HCT116 (cell line): ENCODE measurements around the gene ARSG. TPM values are rescaled to one million over a fixed set of nuclear protein-coding genes. Genes with fewer than 3 reads are reported as not detected.

Experiments
- ATAC-seq: fragments of 200-7000 bp; cut with Tn5 transposase; 2 replicates; pipeline ENCODE4 v1.9.1; 2020; ENCODE audit warnings: mild to moderate bottlenecking, moderate library complexity
- BruUV-seq: library from RNA; stranded (reverse); fragments of 400-500 nt; replicated peaks from 2 replicates; lab custom pipeline; 2021; lab: Mats Ljungman, UMichigan
- CTCF ChIA-PET: fragments of 300-600 bp; sonication (Branson Sonifier 250); formaldehyde crosslinking; loops from one replicate; lab custom pipeline; 2021; ENCODE audit warnings: antibody characterized with exemption; lab: Charles Lee
- POLR2A ChIA-PET: fragments of 300-600, 350-600 bp; sonication (Branson Sonifier 250); formaldehyde crosslinking; loops from one replicate; lab custom pipeline; 2021; ENCODE audit warnings: antibody characterized with exemption; lab: Charles Lee
- RAD21 ChIA-PET, 2 experiments: fragments of 300-600 bp; sonication (Branson Sonifier 250); formaldehyde crosslinking; loops; one replicate each; lab custom pipeline; 2023; ENCODE audit warnings: low total read pairs in 2 of 2; ENCODE audit not compliant: uncharacterized antibody in 2 of 2, unreplicated experiment in 2 of 2, low non-redundant PET in 1 of 2; lab: Charles Lee
- DNase-seq: peaks from one replicate; pipeline ENCODE4 v3.0.0-alpha.2; 2010; ENCODE audit warnings: low read depth, low spot score
- H2AFZ ChIP-seq: fragments of 200-600 bp; shearing (Covaris generic), sonication (generic); 2 replicates; pipeline ENCODE4 v1.6.1; 2017; ENCODE audit warnings: low read depth, mixed run types, mixed read lengths, antibody characterized with exemption, low read length; ENCODE audit not compliant: poor library complexity, severe bottlenecking
- H3K27ac ChIP-seq: 2 replicates; pipeline ENCODE4 v1.5.1; 2012; ENCODE audit warnings: low read depth, low read length
- H3K27me3 ChIP-seq: fragments of 200-600 bp; sonication (generic); 2 replicates; pipeline ENCODE4 v1.6.1; 2016; ENCODE audit warnings: mixed run types, low read length, mixed read lengths; ENCODE audit not compliant: insufficient read depth
- H3K36me3 ChIP-seq, 2 experiments: fragments of 200-500 bp in 1 of 2; fragments of 200-600 bp in 1 of 2; sonication (Bioruptor generic) in 1 of 2; sonication (generic) in 1 of 2; 2 replicates each; pipeline versions ENCODE4 v1.5.1 to v1.6.1; 2014 to 2016; ENCODE audit warnings: low read length in 2 of 2, inconsistent platforms in 1 of 2, mixed read lengths in 1 of 2, mixed run types in 1 of 2; ENCODE audit not compliant: insufficient read depth in 2 of 2, control insufficient read depth in 1 of 2
- H3K4me1 ChIP-seq, 2 experiments: fragments of 200-600 bp in 1 of 2; sonication (generic) in 1 of 2; 2 replicates each; pipeline versions ENCODE4 v1.5.1 to v1.6.1; 2012 to 2017; ENCODE audit warnings: low read length in 2 of 2, inconsistent platforms in 1 of 2, mild to moderate bottlenecking in 1 of 2, mixed read lengths in 1 of 2, mixed run types in 1 of 2, moderate library complexity in 1 of 2; ENCODE audit not compliant: insufficient read depth in 2 of 2, control insufficient read depth in 1 of 2
- H3K4me2 ChIP-seq: fragments of 200-600 bp; sonication (generic); 2 replicates; pipeline ENCODE4 v1.6.1; 2017; ENCODE audit warnings: mixed run types, low read length, mixed read lengths
- H3K4me3 ChIP-seq, 2 experiments: fragments of 200-600 bp in 1 of 2; sonication (generic) in 1 of 2; replicated peaks in 1 of 2; 2 replicates each; pipeline ENCODE4 v1.5.1; 2011 to 2016; ENCODE audit warnings: low read length in 2 of 2, control low read depth in 1 of 2, low read depth in 1 of 2, mild to moderate bottlenecking in 1 of 2, mixed read lengths in 1 of 2, mixed run types in 1 of 2
- H3K79me2 ChIP-seq: fragments of 200-600 bp; sonication (generic); 2 replicates; pipeline ENCODE4 v1.6.1; 2017; ENCODE audit warnings: mild to moderate bottlenecking, mixed run types, low read length, moderate library complexity, mixed read lengths; ENCODE audit not compliant: insufficient read depth
- H3K9ac ChIP-seq: fragments of 200-600 bp; sonication (generic); 2 replicates; pipeline ENCODE4 v1.6.1; 2016; ENCODE audit warnings: low read length, mixed read lengths
- H3K9me2 ChIP-seq: fragments of 200-600 bp; sonication (generic), shearing (Covaris generic); 2 replicates; pipeline ENCODE4 v1.6.1; 2017; ENCODE audit warnings: mixed run types, mild to moderate bottlenecking, moderate library complexity; ENCODE audit not compliant: insufficient read depth
- H3K9me3 ChIP-seq, 2 experiments: fragments of 200-500 bp in 1 of 2; fragments of 200-600 bp in 1 of 2; sonication (Bioruptor generic) in 1 of 2; sonication (generic) in 1 of 2; 2 replicates each; pipeline ENCODE4 v1.6.1; 2014 to 2017; ENCODE audit warnings: low read length in 2 of 2, mixed read lengths in 2 of 2, inconsistent platforms in 1 of 2, low read depth in 1 of 2, mild to moderate bottlenecking in 1 of 2, mixed run types in 1 of 2, moderate library complexity in 1 of 2; ENCODE audit not compliant: control insufficient read depth in 1 of 2, insufficient read depth in 1 of 2
- H4K20me1 ChIP-seq: fragments of 200-600 bp; sonication (generic), shearing (Covaris generic); 2 replicates; pipeline ENCODE4 v1.6.1; 2017; ENCODE audit warnings: mixed run types, mild to moderate bottlenecking, moderate library complexity; ENCODE audit not compliant: insufficient read depth
- ATF3 ChIP-seq: IDR thresholded peaks from 2 replicates; pipeline ENCODE4 v1.6.1; 2012
- CEBPB ChIP-seq: IDR thresholded peaks from 2 replicates; pipeline ENCODE4 v1.6.1; 2012; ENCODE audit warnings: low read depth
- CTCF ChIP-seq, 3 experiments: fragments of 200-600 bp in 1 of 3; sonication (generic) in 1 of 3; IDR thresholded peaks in 2 of 3; conservative IDR thresholded peaks in 1 of 3; 2 replicates each; pipeline ENCODE4 v1.5.1; 2012 to 2017; ENCODE audit warnings: low read depth in 2 of 3, low read length in 2 of 3, antibody characterized with exemption in 1 of 3, borderline replicate concordance in 1 of 3, control low read depth in 1 of 3, mild to moderate bottlenecking in 1 of 3, mixed read lengths in 1 of 3, mixed run types in 1 of 3, moderate library complexity in 1 of 3; ENCODE audit not compliant: insufficient read depth in 1 of 3
- EGR1 ChIP-seq: IDR thresholded peaks from 2 replicates; pipeline ENCODE4 v1.6.1; 2012; ENCODE audit warnings: low read depth
- ELF1 ChIP-seq: IDR thresholded peaks from 2 replicates; pipeline ENCODE4 v1.6.1; 2012; ENCODE audit warnings: low read depth, borderline replicate concordance
- EZH2 ChIP-seq: fragments of 200-600 bp; sonication (generic); IDR thresholded peaks from 2 replicates; pipeline ENCODE4 v1.6.1; 2017; ENCODE audit warnings: antibody characterized with exemption, mixed run types
- EZH2phosphoT487 ChIP-seq: fragments of 200-600 bp; IDR thresholded peaks from 2 replicates; pipeline ENCODE4 v1.6.1; 2018; ENCODE audit warnings: antibody characterized with exemption, borderline replicate concordance
- FOSL1 ChIP-seq: IDR thresholded peaks from 2 replicates; pipeline ENCODE4 v1.6.1; 2012; ENCODE audit warnings: low read depth
- POLR2A ChIP-seq: IDR thresholded peaks from 2 replicates; pipeline ENCODE4 v1.7.0; 2011; ENCODE audit warnings: borderline replicate concordance; ENCODE audit not compliant: insufficient read depth, insufficient read length; ENCODE audit errors: extremely low read depth
- RAD21 ChIP-seq: IDR thresholded peaks from 2 replicates; pipeline ENCODE4 v1.6.1; 2012; ENCODE audit warnings: low read depth, mild to moderate bottlenecking
- REST ChIP-seq: IDR thresholded peaks from 2 replicates; pipeline ENCODE4 v1.6.1; 2012; ENCODE audit warnings: low read depth
- SIN3A ChIP-seq: IDR thresholded peaks from 2 replicates; pipeline ENCODE4 v1.6.1; 2012; ENCODE audit warnings: low read depth
- SP1 ChIP-seq: IDR thresholded peaks from 2 replicates; pipeline ENCODE4 v1.6.1; 2012; ENCODE audit warnings: low read depth
- TCF7L2 ChIP-seq: IDR thresholded peaks from 2 replicates; pipeline ENCODE4 v1.7.0; 2011; ENCODE audit warnings: borderline replicate concordance, inconsistent platforms; ENCODE audit not compliant: insufficient read depth, insufficient read length; ENCODE audit errors: extremely low read depth
- ZFX ChIP-seq: fragments of 450-650 bp; IDR thresholded peaks from 2 replicates; pipeline ENCODE4 v1.6.1; 2017
- ZNF274 ChIP-seq: fragments of 200-500 bp; sonication (Bioruptor generic); IDR thresholded peaks from 2 replicates; pipeline ENCODE4 v1.6.1; 2014; ENCODE audit warnings: mild to moderate bottlenecking, low read depth, low read length, inconsistent platforms
- intact Hi-C: fragments of 100-400 bp; cut with micrococcal nuclease; formaldehyde crosslinking; loops from 2 replicates; pipeline ENCODE4 v1.10.0; 2022
- total RNA-seq: library from RNA; stranded (reverse); gene quantifications from one replicate; pipeline ENCODE4 v1.2.1, GENCODE V29; 2021; ENCODE audit not compliant: unreplicated experiment

The ARSG gene
- total RNA-seq, 1 experiment from 2014 or later: 17.1 TPM

GRCh38 chr17:68347380-68347779 is 56.1 kb downstream of the ARSG start:
- H3K9me3 ChIP-seq: no peaks in the 10 kb centered on the region
- H4K20me1 ChIP-seq: no peaks in the 10 kb centered on the region
- intact Hi-C loops: no loop called here
- no peak overlapping the region for H3K27ac ChIP-seq
- H3K79me2 ChIP-seq: no peaks in the 10 kb centered on the region
- TF ChIP-seq RAD21: no peak
- no peak for TF ChIP-seq ZNF274
- TF ChIP-seq POLR2A: no peak
- no peak for TF ChIP-seq EZH2
- no peak for TF ChIP-seq ZFX
- no peak for TF ChIP-seq CTCF (IDR thresholded peaks at IDR 0.05 in 2 of 3, conservative IDR thresholded peaks at IDR 0.05 in 1 of 3; ENCODE audit: borderline replicate concordance in 1 of 3, insufficient read depth in 1 of 3, low read depth in 2 of 3, low read length in 2 of 3)
- no peak for TF ChIP-seq SIN3A
- TF ChIP-seq ELF1: no peak
- TF ChIP-seq SP1: no peak
- no peak for TF ChIP-seq CEBPB
- no peak for TF ChIP-seq TCF7L2
- TF ChIP-seq EZH2phosphoT487: no peak
- TF ChIP-seq EGR1: no peak
- TF ChIP-seq FOSL1: no peak
- TF ChIP-seq REST: no peak
- no peak for TF ChIP-seq ATF3
- no peaks in the 10 kb centered on the region for H3K36me3 ChIP-seq
- BruUV-seq: no TSS peak
- no peak overlapping the region for H2AFZ ChIP-seq
- CTCF ChIA-PET: no interaction called here
- H3K4me1 ChIP-seq: peaks cover 5 to 33% of the 10 kb centered on the region in 2 experiments
- H3K4me3 ChIP-seq: no peak overlapping the region
- no peak overlapping the region for H3K4me2 ChIP-seq
- H3K9ac ChIP-seq: no peak overlapping the region
- no peaks in the 10 kb centered on the region for H3K9me2 ChIP-seq
- POLR2A ChIA-PET: no interaction called here
- RAD21 ChIA-PET: no interaction called here
- ATAC-seq: no peak
- no peaks in the 10 kb centered on the region for H3K27me3 ChIP-seq
- DNase-seq: no peak
